ENCODE measurements around the gene GNG7.
A peak's percentile ranks its signal among the peaks of the same experiment; 100 is the strongest.

- TF ChIP-seq CTCF (IDR thresholded peaks at IDR 0.05): peak in 1 of 6 experiments; percentile 10
- TF ChIP-seq POLR2A (IDR thresholded peaks at IDR 0.05): no peak
Observed at GRCh38 chr19:2546128-2547032, 156.1 kb downstream of the GNG7 start.
